NCI-H2029 (cell line): ENCODE data around the gene NTF3.

Source experiments
- DNase-seq: peaks from one replicate; lab custom pipeline; 2025; lab: John Stamatoyannopoulos, UW

Gene NTF3

DNA sequence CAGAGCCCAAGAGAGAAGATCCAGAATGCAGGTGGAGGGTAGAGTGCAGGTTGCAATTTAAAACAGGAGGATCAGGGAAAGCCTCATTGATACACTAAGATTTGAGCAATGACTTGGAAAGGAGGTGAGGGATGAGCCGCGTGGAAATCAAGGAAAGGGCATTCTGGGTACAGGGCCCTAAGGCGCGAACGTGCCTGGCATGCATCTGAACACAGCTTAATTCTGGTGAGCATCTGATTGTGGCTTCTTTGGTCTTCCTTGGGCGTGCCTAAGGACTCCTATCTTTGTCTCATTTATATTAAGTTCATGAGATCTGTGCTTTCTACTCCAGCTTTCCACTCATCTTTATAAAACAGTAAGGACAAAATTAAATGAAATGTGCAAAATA lies 79.3 kb downstream of the NTF3 start:
- no peak for DNase-seq

GRCh38 chr12:5511644-5512600 lies 80.0 kb downstream of the NTF3 start:
- no peak for DNase-seq

DNA sequence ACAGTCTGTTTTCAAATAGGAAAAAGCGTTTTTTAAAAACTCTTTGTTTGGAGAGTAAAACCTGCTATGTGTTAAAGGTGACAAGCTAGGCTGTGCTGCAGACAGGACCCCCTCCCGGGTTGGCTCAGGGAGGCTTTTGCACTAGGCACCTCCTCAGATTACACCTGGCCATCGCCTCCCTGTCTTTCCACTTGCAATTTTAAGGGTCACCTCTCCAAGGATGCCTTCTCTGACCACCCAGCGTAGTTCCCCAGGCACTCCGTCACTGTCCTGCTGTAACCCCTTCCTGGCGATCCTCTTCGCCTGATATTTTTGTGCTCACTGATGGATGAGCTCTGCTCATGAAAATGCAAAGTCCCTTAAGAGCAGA lies 80.7 kb downstream of the NTF3 start:
- DNase-seq = no peak

DNA sequence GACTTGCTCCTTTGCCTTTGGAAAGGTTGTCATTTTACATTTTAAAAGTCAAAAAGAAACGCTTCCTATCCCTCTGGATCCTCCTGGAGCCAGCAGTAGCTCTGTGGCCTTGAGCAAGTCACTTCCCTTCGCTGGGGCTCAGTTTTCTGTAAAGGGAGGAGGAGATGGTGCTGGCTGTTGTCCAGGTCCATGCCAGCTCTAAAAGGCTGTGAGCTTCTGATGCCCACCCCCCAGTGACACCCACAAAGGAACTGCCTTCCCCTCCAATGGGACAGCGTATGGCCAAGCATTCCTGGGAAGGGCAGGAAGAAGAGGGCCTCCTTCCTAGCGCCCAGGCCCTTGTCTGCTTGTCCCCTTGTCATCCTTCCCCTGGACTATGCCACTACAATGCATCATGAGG lies 81.5 kb downstream of the NTF3 start:
- DNase-seq = no peak

DNA sequence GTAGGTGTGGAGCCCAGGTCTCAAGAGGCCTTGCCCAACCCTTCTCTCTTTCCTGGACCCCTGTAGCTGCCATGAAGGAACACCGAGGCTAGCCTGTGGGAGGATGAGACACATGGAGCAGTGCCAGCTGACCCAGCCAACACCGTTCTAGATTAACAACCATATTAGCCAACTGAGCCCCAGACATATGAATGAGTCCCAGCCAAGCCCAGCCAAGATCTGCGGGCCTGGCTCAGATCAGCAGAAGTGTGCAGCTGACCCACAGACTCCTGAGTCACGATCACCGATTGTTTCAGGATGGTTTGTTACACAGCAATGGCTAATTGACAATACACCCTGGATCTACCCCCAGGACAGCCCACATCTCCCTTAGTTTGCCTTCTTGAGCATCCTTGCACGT lies 82.1 kb downstream of the NTF3 start:
- DNase-seq = no peak

- DNase-seq = no peak
Observed at GRCh38 chr12:5514545-5514944, 82.6 kb downstream of the NTF3 start.

GRCh38 chr12:5515458-5515857 lies 83.5 kb downstream of the NTF3 start:
- no peak for DNase-seq

DNA sequence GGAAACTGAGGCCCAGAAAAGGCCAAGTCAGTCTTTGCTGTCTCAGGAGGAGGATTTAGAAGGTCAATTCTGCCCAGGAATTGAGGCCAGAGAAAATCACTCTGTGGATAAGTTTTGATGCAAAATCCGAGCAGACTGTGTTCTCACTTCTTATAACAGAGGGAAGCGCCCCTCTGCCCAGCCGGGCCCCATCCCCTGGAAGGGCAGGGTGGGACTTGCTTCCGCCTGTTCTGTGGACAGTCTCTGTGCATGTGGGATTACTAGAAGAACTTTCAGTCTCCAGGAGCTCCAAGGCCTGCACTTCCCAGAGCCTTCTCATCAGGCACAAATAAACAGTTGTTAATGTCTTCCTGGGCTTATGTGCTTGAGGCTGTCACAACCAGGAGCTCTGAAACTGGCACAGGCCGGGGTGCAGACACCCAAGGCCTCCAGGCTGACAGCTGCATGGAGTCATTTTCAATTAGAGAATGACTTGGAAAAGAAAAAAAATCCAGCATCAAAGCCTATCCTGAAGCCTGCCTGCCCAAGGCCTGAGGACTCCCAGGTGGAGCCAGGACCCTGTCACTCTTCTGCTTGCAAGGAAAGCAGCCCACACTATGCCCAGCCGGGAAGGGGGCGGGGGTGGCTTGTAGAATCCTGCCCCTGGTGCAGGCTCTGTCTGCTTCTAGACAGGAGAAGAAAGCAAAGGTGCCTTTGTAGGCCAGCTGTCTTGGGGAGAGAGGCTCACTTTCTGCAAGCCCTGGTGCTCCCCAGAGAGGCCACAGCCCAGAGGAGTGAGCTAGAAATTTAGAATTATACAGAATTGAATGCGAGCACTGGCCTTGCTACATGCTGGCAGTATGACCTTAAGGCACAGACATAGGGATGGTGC lies 84.7 kb downstream of the NTF3 start:
- DNase-seq = no peak

DNA sequence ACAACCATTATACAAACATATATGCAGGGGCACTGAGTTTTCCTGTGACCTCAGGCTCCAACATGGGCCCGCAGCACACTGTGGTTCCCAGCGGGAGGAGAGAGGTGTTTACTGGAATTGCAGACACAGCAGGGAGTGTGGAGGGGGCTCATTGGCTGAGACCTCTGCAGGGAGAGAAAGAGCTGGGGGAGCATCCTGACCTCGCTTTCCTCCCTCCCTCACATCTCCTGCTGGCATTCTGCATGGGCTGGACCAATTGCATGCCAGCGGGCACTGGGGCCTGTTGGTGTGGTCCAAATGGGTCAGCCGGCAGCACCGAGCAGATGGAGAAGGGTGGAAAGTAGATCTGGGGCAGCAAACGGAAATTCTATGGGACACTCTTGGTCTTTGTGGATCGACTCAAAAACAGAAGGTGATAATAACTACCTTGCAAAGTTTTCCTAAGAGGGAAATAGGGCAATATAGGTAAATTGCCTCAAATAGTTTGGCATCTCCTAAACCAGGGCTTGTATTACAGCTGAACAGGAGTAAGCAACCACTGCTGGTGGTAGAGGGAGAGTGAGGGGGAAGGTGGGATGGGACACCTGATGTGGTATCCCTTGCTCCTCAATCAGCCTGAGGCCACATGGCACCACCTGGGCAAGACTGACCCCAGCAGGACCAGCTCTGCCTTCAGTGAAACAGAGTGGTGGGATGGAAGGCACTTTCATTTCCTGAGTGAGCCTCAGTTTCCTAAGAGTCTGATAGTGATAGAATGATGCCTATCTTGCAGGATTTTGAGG lies 86.9 kb downstream of the NTF3 start:
- no peak for DNase-seq

DNA sequence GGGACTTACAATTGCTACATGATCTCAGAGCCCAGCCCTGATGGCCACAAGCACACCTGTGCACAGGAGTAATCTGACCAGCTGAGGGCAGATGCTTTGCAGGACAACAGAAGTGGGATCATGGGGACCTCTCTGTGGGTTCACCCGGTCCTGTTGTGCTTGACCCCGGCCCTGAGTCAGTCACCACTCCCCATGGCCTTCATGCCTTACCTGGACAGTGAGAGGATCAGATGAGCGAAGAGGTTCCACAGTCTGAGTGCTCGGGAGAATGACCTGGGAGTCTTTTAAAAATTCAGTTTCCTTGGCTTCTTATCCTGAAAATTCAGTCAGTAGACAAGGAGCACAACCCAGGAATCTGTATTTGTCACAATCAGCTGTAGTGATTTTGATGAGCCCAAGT lies 88.1 kb downstream of the NTF3 start:
- no peak for DNase-seq

- no peak for DNase-seq
Observed at GRCh38 chr12:5520831-5521230, 88.9 kb downstream of the NTF3 start.

GRCh38 chr12:5521456-5522325 lies 89.8 kb downstream of the NTF3 start:
- DNase-seq = no peak

- no peak for DNase-seq
Observed at GRCh38 chr12:5522432-5523335, 90.8 kb downstream of the NTF3 start.

DNA sequence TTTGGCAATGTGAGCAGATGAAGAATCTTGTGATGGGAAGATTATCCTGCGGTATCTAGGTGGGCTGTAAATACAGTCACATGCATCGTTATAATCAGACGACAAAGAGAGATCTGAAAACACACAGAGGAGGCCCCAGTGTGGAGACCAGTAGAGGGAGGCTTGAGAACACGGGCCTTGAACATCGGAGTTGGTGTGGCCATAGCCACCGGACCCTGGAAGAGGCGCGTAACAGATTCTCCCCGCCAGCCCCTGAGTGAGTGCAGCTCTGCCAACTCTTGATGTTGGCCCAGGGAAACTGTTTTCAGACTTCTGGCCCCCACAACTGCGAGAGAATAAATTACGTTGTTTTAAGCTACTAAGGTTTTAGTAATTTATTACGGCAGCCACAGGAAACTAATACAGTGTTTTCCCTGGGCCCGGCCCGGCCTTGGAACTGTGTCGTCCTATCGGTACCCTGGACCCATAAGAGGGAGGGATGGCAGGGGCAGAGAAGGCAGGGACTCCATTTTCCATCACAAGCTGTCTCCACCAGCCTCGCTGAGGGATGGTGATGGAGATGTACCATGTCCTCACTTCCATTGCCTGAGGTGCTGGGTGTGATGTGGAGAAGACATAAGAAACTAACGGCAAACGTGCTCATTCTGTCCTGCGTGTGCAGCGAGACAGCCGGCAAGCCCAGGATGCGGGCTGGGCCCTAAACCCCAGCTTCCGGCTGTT lies 91.6 kb downstream of the NTF3 start:
- no peak for DNase-seq

DNA sequence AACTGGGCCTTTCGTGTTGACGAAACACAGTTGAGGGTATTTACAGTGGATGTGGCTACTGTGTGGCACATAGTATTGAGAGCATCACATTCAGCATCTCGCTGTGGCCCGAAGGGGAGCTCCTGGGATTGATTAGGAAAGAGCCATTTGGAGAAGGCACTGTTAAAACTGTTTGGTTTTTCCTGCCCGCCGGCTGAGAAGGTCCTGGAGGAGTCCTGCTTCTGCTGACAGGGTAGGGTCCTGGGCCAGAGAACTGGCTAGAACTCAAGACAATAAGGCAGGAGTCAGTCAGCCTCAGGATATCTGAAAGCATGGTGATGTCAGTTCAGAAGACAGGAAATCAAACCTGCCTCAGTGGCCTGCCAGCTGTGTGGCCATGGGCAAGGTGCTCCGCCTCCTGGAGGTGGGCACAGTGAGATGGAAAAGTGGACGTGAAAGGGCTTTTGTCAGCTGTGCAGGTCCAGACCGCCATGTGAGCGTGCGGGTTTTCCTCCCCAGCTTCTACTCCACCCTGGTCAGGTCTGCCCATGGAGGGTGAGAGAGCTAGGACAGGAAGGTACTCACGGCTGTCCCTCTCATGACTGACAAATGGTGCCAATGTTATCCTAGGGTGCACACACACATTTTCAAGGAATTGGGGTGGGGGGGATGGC lies 92.3 kb downstream of the NTF3 start:
- DNase-seq = no peak

- no peak for DNase-seq
Observed at GRCh38 chr12:5524769-5525436, 93.0 kb downstream of the NTF3 start.

- DNase-seq = no peak
Observed at GRCh38 chr12:5525783-5526367, 94.0 kb downstream of the NTF3 start.

DNA sequence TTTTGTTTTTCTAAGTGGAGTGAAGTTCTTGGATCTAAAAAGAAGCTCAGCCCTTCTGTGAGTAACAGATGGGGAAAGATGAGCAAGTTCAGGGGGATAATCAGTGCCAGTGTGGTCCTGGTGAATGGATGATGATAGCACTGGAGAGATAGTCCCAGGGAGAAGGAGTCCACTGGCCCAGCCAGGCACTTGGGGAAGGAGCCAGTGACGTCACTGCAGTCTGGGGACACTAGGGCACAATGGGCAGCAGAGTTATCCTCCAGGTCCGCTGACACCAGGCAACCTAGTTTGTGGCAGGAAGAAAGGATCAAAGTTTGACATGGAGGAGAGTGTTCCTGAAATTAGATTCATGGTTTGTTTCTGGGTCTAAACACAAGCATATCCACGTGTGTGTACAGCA lies 101.5 kb downstream of the NTF3 start:
- DNase-seq = no peak
